Stimulated activated naive CD8-positive, alpha-beta T cell treated with anti-CD3 and anti-CD28 coated beads, Interleukin-15, Interleukin-2, amounts not matched to agents 100 ng/mL and 50 ng/mL, for 24 hours (primary cell): ENCODE data around the gene ZNF701.
A peak's percentile ranks its signal among the peaks of the same experiment; 100 is the strongest.
"Not testable (repeated sequence)": the region's sequence is repeated elsewhere in the genome, so short reads cannot be mapped to it uniquely, and the experiment has no call there.

ENCODE experiments used
- H3K27ac Mint-ChIP-seq: one replicate; pipeline ENCODE4 v1.8.0; 2021; ENCODE audit warnings: mild to moderate bottlenecking, mixed read lengths
- H3K27me3 Mint-ChIP-seq: one replicate; pipeline ENCODE4 v1.8.0; 2021; ENCODE audit warnings: mixed read lengths
- H3K36me3 Mint-ChIP-seq: one replicate; pipeline ENCODE4 v1.8.0; 2021; ENCODE audit warnings: low read depth, mixed read lengths
- H3K4me1 Mint-ChIP-seq: one replicate; pipeline ENCODE4 v1.8.0; 2021; ENCODE audit warnings: low read depth, mixed read lengths
- H3K4me3 Mint-ChIP-seq: one replicate; pipeline ENCODE4 v1.8.0; 2021; ENCODE audit warnings: mild to moderate bottlenecking, mixed read lengths
- H3K9me3 Mint-ChIP-seq: one replicate; pipeline ENCODE4 v1.8.0; 2021; ENCODE audit warnings: mixed read lengths

ZNF701 gene

DNA sequence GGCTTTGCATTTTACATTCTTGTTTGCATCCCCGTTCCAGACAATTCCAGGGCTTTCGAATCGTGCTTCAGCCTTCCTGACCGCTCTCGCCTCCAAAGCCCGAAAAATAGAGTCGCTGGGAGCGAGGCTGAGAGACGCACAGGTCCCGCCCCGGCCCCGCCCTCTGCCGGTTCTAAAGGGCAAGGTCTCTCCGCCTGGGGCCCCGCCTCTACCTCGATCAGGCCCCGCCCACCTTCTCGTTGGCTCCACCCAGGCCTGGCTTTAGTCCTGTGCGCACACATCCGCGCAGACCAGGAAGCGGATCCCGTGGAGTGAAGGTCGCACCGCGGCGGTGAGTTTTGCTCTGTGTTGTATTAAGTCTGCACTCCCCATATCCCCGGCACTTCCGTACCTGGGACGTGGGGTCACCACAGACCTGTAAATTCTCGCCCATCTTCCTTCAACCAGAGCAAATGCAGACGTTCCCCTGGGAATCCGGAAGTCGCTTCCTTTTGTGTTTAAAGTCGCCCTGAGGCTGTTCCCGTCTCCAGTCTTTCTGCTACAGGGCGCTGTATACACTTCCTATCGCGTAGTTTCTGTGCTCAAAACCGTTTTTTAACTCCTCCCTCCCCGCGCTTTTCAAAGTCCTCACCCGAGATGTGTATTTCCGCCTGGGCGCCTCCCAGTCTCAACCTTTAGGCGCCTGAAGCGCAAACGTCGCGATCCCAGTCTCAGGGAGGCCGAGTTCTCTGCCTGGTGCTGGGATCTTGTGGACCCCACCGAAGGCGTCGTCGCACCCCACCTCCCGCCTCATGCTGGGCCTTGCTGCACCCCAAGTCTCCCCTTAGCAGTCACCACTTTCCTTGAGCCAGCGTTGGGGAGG, at the start of gene ZNF701:
Gene ZNF701 (plus strand): TSS at position 288 of the 862 bp plus-strand sequence. CDS start 3,861 bp downstream, outside the sequence.
- Mint-ChIP-seq H3K36me3 (peaks cover 65% of the 10 kb centered on the region), H3K9me3 (peaks cover 42% of the 10 kb centered on the region)

DNA sequence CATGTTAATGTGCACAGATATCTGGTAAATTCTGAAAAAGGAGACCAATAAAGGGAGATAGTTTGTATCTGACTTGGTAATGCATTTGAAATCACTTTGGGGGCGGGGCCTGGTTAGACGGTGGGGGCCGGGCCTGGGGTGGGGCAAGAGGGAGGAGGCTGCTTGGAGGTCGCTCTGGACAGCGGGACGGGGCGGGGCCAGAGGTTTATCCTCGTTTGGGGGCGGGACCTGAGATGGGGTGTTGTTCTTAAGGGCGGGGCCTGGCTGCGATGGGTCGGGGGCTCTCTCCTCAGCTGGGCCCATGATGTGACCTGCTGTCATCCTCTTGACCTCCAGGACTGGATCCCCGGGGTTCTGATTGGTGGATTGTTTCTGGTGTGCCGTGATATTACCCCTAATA, 47.5 kb upstream of the ZNF701 start:
- H3K27me3 Mint-ChIP-seq, result peaks cover 6% of the 10 kb centered on the region
- no peak overlapping the region for H3K4me3 Mint-ChIP-seq
- no peak overlapping the region for H3K27ac Mint-ChIP-seq
- H3K36me3 Mint-ChIP-seq, result peaks cover 10% of the 10 kb centered on the region
- H3K4me1 Mint-ChIP-seq, result peaks cover 5% of the 10 kb centered on the region
- peaks cover 22% of the 10 kb centered on the region for H3K9me3 Mint-ChIP-seq

More for the DNA sequence above, at the start of gene ZNF701:
- peak within 1 kb of the TSS; percentile 93 for H3K27ac Mint-ChIP-seq
- peaks cover 32% of the 10 kb centered on the region for H3K4me1 Mint-ChIP-seq
- H3K4me3 Mint-ChIP-seq, result peak within 1 kb of the TSS; percentile 92
- H3K27me3 Mint-ChIP-seq, result no peaks in the 10 kb centered on the region

DNA sequence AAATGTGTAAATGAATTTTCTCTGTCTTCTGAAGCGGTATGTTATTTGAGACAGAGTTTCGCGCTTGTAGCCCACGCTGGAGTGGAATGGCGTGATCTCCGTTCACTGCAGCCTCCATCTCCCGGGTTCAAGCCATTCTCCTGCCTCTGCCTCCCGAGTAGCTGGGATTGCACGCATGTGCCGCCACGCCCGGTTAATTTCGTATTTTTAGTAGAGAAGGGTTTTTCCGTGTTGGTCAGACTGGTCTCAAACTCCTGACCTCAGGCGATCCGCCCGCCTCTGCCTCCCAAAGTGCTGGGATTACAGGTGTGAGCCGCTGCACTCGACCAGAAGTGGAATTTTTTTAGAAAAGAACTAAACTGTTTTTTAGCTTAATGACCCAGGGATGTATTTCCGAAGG, 46.0 kb upstream of the ZNF701 start:
- Mint-ChIP-seq H3K36me3 (peaks cover 20% of the 10 kb centered on the region), H3K4me1 (peaks cover 16% of the 10 kb centered on the region), H3K4me3 (no peak overlapping the region), H3K27me3 (peaks cover 6% of the 10 kb centered on the region), H3K27ac (no peak overlapping the region), H3K9me3 (peaks cover 19% of the 10 kb centered on the region)

DNA sequence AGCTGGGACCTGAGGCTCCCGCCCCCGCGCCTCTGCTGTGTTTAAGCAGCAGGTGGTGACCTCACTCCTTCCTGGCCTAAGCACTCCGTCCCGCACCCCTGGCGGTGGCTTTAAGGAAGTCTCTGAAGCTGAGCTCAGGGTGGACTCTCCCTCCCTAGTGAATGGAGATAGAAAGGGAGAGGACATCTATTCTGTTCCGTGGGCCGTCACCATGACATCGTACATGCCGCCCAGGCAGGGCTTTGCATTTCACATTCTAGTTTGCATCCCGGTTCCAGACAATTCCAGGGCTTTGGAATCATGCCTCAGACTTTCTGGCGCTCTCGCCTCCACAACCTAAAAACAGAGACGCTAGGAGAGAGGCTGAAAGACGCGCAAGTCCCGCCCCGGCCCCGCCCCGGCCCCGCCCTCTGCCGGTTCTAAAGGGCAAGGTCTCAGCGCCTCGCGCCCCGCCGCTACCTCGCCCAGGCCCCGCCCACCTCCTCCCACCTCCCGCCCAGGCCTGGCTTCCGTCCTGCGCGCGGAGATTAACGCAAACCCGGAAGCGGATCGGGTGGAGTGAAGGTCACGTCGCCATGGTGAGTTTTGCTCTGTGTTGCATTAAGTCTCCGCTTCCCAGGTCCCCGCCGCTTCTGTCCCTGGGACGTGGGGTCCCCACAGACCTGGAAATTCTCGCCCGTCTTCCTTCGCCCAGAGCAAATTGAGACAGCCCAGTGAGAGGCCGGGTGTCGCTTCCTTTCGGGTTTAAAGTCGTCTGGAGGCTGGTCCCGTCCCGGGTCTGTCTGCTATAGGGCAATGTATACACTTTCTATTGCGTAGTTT, 42.7 kb upstream of the ZNF701 start, which contains the start of gene ZNF808:
Gene ZNF808 (plus strand): TSS at position 535 of the 822 bp plus-strand sequence. CDS start 15,617 bp downstream, outside the sequence.
- peak within 1 kb of the TSS; percentile 95 for H3K4me3 Mint-ChIP-seq
- peaks cover 22% of the 10 kb centered on the region for H3K4me1 Mint-ChIP-seq
- H3K27ac Mint-ChIP-seq, result peak within 1 kb of the TSS; percentile 95
- peaks cover 1% of the 10 kb centered on the region for H3K9me3 Mint-ChIP-seq
- no peaks in the 10 kb centered on the region for H3K27me3 Mint-ChIP-seq
- H3K36me3 Mint-ChIP-seq, result peaks cover 23% of the 10 kb centered on the region

DNA sequence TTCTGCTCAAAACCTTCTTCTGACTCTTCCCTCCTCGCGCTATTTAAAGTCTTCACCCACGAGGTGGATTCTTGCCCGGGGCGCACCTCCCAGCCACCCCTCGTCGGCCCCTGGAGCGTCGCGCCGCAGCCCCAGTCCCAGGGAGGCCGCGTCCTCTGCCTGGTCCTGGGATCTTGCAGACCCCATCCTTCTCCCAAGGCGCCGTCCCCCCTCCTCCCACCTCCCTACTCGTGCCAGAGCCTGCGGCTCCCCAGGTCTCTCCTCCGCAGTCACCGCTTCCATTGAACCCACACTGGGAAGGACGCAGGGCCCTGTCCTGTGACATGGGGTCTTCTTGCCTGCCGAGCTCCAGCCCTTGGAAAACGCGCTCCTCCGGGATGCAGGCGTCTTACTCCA, 42.1 kb upstream of the ZNF701 start:
- Mint-ChIP-seq H3K4me3 (peak overlapping the region; percentile 95), H3K9me3 (no peaks in the 10 kb centered on the region), H3K4me1 (peaks cover 22% of the 10 kb centered on the region), H3K27ac (peak overlapping the region; percentile 95), H3K36me3 (peaks cover 29% of the 10 kb centered on the region), H3K27me3 (no peaks in the 10 kb centered on the region)

DNA sequence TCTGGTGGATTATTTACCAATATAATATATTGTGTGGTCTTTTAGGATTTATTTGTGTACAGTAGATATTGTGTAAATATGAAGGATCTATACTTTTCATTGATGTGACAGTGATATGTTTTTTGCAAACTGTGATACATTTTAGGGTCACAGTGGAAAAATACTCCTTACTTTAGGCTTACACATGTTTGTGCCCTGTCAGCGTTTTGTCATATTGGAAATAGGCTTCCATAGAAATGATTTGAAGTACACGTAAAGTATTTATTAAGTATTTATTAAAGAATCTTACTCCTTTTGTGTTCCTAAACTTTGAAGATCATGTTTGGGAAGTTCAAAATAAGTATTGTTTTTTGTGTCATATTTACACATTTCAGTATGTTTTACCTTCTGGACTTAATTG, 37.6 kb upstream of the ZNF701 start:
- peaks cover 4% of the 10 kb centered on the region for H3K9me3 Mint-ChIP-seq
- no peak overlapping the region for H3K4me3 Mint-ChIP-seq
- H3K27ac Mint-ChIP-seq, result no peak overlapping the region
- H3K4me1 Mint-ChIP-seq, result peaks cover 45% of the 10 kb centered on the region
- no peaks in the 10 kb centered on the region for H3K27me3 Mint-ChIP-seq
- H3K36me3 Mint-ChIP-seq, result peaks cover 53% of the 10 kb centered on the region

DNA sequence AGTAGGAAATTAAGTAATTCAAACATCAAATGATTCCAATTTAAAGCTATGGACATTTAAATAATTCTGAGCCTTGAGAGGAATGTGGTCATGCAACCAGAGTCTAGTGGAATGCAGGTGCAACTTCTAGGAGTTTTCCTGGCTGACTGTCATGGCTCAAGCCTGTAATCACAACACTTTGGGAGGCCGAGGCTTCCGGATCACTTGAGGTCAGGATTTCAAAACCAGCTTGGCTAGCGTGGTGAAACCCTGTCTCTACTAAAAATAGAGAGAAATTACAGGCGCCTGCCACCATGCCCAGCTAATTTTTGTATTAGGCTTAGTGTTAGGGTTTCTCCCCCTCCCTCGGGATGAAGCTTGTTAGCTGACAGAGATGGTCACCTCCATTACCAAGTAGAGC, 36.2 kb upstream of the ZNF701 start:
- peaks cover 52% of the 10 kb centered on the region for H3K36me3 Mint-ChIP-seq

DNA sequence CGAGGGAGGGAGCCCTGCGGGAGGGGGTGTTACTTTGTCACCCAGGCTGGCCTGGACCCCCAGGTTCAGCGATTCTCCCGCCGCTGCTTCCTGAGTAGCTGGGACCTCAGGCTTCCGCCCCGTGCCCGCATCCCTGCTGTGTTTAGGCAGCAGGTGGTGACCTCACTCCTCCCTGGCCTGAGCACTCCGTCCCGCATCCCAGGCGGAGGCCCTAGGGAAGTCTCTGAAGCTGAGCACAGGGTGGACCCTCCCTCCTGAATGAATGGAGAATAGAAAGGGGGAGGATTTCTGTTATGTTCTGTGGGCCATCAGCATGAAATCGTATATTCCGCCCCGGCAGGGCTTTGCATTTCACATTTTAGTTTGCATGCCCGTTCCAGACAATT, 34.7 kb upstream of the ZNF701 start:
- Mint-ChIP-seq H3K36me3 (peaks cover 58% of the 10 kb centered on the region), H3K4me3 (peak overlapping the region; percentile 90), H3K4me1 (peaks cover 37% of the 10 kb centered on the region)
- H3K9me3 Mint-ChIP-seq, H3K27ac Mint-ChIP-seq, H3K27me3 Mint-ChIP-seq: not testable (repeated sequence)

More for the DNA sequence above, 36.2 kb upstream of the ZNF701 start:
- no peak overlapping the region for H3K4me3 Mint-ChIP-seq
- no peaks in the 10 kb centered on the region for H3K27me3 Mint-ChIP-seq
- H3K27ac Mint-ChIP-seq, result no peak overlapping the region
- H3K4me1 Mint-ChIP-seq, result peaks cover 37% of the 10 kb centered on the region
- peaks cover 4% of the 10 kb centered on the region for H3K9me3 Mint-ChIP-seq

DNA sequence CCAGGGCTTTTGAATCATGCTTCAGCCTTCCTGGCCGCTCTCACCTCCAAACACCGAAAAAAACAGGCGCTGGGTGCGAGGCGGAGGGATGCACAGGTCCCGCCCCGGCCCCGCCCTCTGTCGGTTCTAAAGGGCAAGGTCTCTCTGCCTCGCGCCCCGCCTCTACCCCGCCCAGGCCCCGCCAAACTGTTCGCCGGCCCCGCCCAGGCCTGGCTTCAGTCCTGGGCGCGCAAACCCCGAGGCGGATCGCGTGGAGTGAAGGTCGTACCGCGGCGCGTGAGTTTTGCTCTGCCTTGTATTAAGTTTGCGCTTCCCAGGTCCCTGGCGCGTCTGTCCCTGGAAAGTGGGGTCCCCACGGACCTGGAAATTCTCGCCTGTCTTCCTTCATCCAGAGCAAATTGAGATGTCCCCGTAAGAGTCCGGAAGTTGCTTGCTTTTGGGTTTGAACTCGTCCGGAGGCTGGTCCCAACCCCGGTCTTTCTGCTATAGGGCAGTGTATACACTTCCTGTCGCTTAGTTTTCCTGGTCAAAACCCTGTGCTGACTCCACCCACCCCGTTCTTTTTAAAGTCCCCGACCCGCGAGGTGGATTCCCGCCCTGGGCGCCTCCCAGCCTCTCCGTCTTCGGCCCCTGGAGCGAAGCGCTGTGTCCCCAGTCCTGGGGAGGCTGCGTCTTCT, 34.2 kb upstream of the ZNF701 start:
- peak overlapping the region; percentile 87 for H3K27ac Mint-ChIP-seq
- peak overlapping the region; percentile 90 for H3K4me3 Mint-ChIP-seq
- peaks cover 63% of the 10 kb centered on the region for H3K36me3 Mint-ChIP-seq
- H3K27me3 Mint-ChIP-seq, result no peaks in the 10 kb centered on the region
- H3K4me1 Mint-ChIP-seq, result peaks cover 42% of the 10 kb centered on the region
- H3K9me3 Mint-ChIP-seq, result peaks cover 4% of the 10 kb centered on the region

DNA sequence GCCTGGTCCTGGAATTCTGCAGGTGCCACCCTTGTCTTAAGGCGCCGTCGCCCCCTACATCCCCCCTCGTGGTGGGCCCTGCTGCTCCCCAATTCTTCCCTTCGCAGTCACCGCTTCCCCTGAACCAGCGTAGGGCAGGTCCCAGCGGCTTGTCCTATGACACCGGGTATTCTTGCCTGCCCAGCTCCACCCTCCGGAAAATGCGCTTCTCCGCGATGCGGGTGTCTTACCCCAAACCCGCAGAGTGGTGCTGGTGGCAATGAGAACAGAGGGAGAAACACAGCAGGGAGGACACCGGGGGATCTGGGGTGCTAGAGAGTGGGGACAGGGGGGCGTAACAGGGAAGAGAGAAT, 33.7 kb upstream of the ZNF701 start:
- peaks cover 42% of the 10 kb centered on the region for H3K4me1 Mint-ChIP-seq
- H3K9me3 Mint-ChIP-seq, result peaks cover 4% of the 10 kb centered on the region
- H3K27ac Mint-ChIP-seq, result peak overlapping the region; percentile 87
- peaks cover 68% of the 10 kb centered on the region for H3K36me3 Mint-ChIP-seq
- no peaks in the 10 kb centered on the region for H3K27me3 Mint-ChIP-seq
- peak overlapping the region; percentile 90 for H3K4me3 Mint-ChIP-seq

DNA sequence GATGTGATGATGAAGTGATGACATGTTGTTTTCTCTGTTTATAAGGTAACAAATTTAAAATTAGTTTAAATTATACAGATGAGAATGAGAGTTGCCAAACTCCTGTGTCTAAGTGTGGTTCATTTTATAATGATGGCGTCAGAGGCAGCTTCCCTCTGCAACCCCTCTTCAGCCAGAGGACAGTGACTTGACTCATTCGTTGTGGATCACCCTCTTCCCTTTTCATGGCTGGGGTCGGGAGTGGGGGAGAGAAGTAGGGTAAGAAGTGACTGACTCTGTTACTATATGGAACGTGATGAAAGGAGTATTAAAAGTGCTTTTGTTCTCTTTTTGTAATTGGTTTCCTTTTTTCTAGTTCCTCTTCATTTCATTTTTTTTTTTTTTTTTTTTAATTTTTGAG, 31.3 kb upstream of the ZNF701 start:
- peaks cover 14% of the 10 kb centered on the region for H3K9me3 Mint-ChIP-seq

DNA sequence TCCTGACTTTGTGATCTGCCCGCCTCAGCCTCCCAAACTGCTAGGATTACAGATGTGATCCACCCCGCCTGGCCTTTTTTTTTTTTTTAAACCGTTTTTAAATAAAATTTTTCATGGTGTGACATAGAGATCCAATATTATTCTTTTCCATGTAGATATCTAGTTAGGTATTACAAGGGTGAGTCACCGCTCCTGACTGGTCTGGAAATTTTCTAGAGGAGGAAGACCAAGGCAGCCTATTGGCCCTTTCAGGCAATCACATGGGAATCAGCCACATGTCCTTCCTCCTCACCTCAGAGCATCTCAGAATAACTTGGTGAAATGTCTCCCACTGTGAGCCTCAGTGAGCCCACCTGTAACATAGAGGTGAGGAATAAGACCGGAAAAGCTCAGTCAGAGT, 28.9 kb upstream of the ZNF701 start:
- peaks cover 78% of the 10 kb centered on the region for H3K36me3 Mint-ChIP-seq
- not testable (repeated sequence) for H3K27ac Mint-ChIP-seq, H3K4me3 Mint-ChIP-seq, H3K27me3 Mint-ChIP-seq
- H3K4me1 Mint-ChIP-seq, result peaks cover 43% of the 10 kb centered on the region
- H3K9me3 Mint-ChIP-seq, result peaks cover 10% of the 10 kb centered on the region

More for the DNA sequence above, 31.3 kb upstream of the ZNF701 start:
- H3K27me3 Mint-ChIP-seq, H3K4me3 Mint-ChIP-seq, H3K27ac Mint-ChIP-seq: not testable (repeated sequence)
- H3K4me1 Mint-ChIP-seq, result peaks cover 59% of the 10 kb centered on the region
- H3K36me3 Mint-ChIP-seq, result peaks cover 72% of the 10 kb centered on the region

DNA sequence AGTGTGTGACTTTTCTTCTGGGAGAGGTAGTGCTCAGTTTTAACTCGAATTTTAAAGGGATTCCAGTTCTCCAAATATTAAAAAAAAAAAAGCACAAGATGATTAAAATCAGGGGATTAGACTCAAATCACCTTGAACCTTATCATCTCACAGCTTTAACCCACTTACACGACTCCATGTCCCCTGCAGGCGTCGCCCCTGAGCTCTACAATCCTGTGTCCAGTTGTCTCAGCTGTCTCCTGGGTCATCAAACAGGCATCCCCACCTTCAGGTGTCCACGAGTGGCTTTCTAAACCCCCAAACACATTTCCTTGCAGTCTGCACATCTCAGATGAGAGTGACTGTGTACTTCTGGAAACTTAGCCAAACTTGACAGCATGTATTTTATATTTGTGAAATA, 28.5 kb upstream of the ZNF701 start:
- Mint-ChIP-seq H3K36me3 (peaks cover 83% of the 10 kb centered on the region), H3K27me3 (no peaks in the 10 kb centered on the region), H3K9me3 (peaks cover 10% of the 10 kb centered on the region), H3K4me1 (peaks cover 38% of the 10 kb centered on the region), H3K4me3 (no peak overlapping the region), H3K27ac (no peak overlapping the region)

DNA sequence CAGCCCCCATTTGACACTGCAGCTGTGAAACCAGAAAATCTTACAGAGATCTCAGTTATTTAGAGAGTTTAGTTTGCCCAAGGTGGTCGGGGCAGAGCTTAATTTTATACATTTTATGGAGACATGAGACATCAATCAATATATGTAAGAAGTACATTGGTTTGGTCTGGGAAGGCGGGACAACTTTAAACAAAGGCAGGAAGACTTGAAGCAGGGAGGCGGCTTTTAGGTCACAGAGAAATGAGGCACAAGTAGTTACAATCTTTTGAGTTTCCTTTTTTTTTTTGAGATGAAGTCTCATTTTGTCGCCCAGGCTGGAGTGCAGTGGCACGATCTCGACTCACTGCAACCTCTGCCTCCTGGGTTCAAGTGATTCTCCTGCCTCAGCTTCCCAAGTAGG, 27.5 kb upstream of the ZNF701 start:
- Mint-ChIP-seq H3K9me3 (peaks cover 10% of the 10 kb centered on the region), H3K27ac (peak overlapping the region; percentile 6), H3K4me1 (peaks cover 31% of the 10 kb centered on the region), H3K4me3 (peak overlapping the region; percentile 50), H3K36me3 (peaks cover 82% of the 10 kb centered on the region)
- not testable (repeated sequence) for H3K27me3 Mint-ChIP-seq
